HepG2 (cell line): Measurements from ENCODE around the gene RAB33B. TPM values are rescaled to one million over a fixed set of nuclear protein-coding genes. Genes with fewer than 3 reads are reported as not detected.
A peak's percentile ranks its signal among the peaks of the same experiment; 100 is the strongest.

Experiments
- GABPB1 ChIP-seq: IDR thresholded peaks from 2 replicates; pipeline ENCODE4 v1.6.1; 2016; ENCODE audit warnings: mild to moderate bottlenecking, missing genetic modification reagents, moderate library complexity, missing compliant biosample characterization
- HDAC6 ChIP-seq: fragments of 200-600 bp; sonication (generic); IDR thresholded peaks from 2 replicates; pipeline ENCODE4 v1.7.0; 2017; ENCODE audit warnings: mild to moderate bottlenecking, antibody characterized with exemption, low read length, low read depth
- HOXA7 ChIP-seq: sonication (generic); formaldehyde crosslinking; IDR thresholded peaks from 2 replicates; pipeline ENCODE4 v1.8.1; 2022; ENCODE audit warnings: mild to moderate bottlenecking, missing genetic modification reagents, moderate library complexity
- NCOR1 ChIP-seq: fragments of 200-600 bp; sonication (generic); IDR thresholded peaks from 2 replicates; pipeline ENCODE4 v1.7.0; 2017; ENCODE audit warnings: antibody characterized with exemption, low read length, borderline replicate concordance
- NFKB2 ChIP-seq: sonication (generic); formaldehyde crosslinking; IDR thresholded peaks from 2 replicates; pipeline ENCODE4 v1.4.0; 2020; ENCODE audit warnings: missing genetic modification reagents, borderline replicate concordance
- PCBP1 ChIP-seq: fragments of 200-400 bp; formaldehyde crosslinking; IDR thresholded peaks from 2 replicates; pipeline ENCODE4 v1.6.1; 2017; ENCODE audit warnings: mild to moderate bottlenecking, low read depth, low read length, borderline replicate concordance
- RXRA ChIP-seq: sonication (generic); formaldehyde crosslinking; IDR thresholded peaks from 2 replicates; pipeline ENCODE4 v1.5.1; 2020; ENCODE audit warnings: missing genetic modification reagents
- SKI ChIP-seq: fragments of 450-650 bp; IDR thresholded peaks from one replicate; pipeline ENCODE4 v1.6.1; 2018; ENCODE audit warnings: mild to moderate bottlenecking; ENCODE audit not compliant: partially characterized antibody
- SMARCC2 ChIP-seq: fragments of 450-650 bp; IDR thresholded peaks from 2 replicates; pipeline ENCODE4 v1.6.1; 2017; ENCODE audit warnings: antibody characterized with exemption, mild to moderate bottlenecking
- TSC22D2 ChIP-seq: sonication (generic); formaldehyde crosslinking; IDR thresholded peaks from 2 replicates; pipeline ENCODE4 v1.5.1; 2020; ENCODE audit warnings: missing genetic modification reagents, mild to moderate bottlenecking, borderline replicate concordance
- ZC3H4 ChIP-seq: sonication (generic); formaldehyde crosslinking; IDR thresholded peaks from 2 replicates; pipeline ENCODE4 v1.4.0; 2020; ENCODE audit warnings: missing genetic modification reagents, borderline replicate concordance
- ZMAT3 ChIP-seq: sonication (generic); formaldehyde crosslinking; conservative IDR thresholded peaks from 2 replicates; pipeline ENCODE4 v1.7.0; 2021; ENCODE audit warnings: missing genetic modification reagents
- ZNF274 ChIP-seq: sonication (generic); formaldehyde crosslinking; IDR thresholded peaks from 2 replicates; pipeline ENCODE4 v1.5.1; 2020; ENCODE audit warnings: mild to moderate bottlenecking, missing genetic modification reagents
- ZNF562 ChIP-seq: sonication (generic); formaldehyde crosslinking; IDR thresholded peaks from 2 replicates; pipeline ENCODE4 v1.8.0; 2022; ENCODE audit warnings: missing genetic modification reagents, borderline replicate concordance
- ZNF672 ChIP-seq: sonication (generic); formaldehyde crosslinking; IDR thresholded peaks from 2 replicates; pipeline ENCODE4 v1.8.1; 2022; ENCODE audit warnings: missing genetic modification reagents
- ZNF703 ChIP-seq: sonication (generic); formaldehyde crosslinking; IDR thresholded peaks from 2 replicates; pipeline ENCODE4 v1.5.1; 2020; ENCODE audit warnings: missing genetic modification reagents, mild to moderate bottlenecking, moderate library complexity, borderline replicate concordance
- polyA plus RNA-seq, 8 experiments: library from polyadenylated mRNA; depleted of rRNA in 3 of 8; stranded (reverse) in 7 of 8; unstranded in 1 of 8; fragments of >200 nt; fragmentation: Illumina TruSeq in 4 of 8; extraction: Trizol in 4 of 8; gene quantifications; 2 replicates each; pipeline versions ENCODE4 v1.2.1 to v1.2.3, GENCODE V29; 2011 to 2016; ENCODE audit warnings: low read depth in 4 of 8, missing spikeins in 1 of 8, mixed read lengths in 1 of 8; ENCODE audit not compliant: insufficient read depth in 1 of 8
- total RNA-seq, 5 experiments: library from RNA; depleted of rRNA; stranded (reverse); fragments of >200 nt; fragmentation: Illumina TruSeq; extraction: Trizol; gene quantifications; 2 replicates each; pipeline ENCODE4 v1.2.3, GENCODE V29; 2016; ENCODE audit warnings: low read depth in 1 of 5
- TF ChIP-seq, protein P1 (sequence below): fragments of 450-650 bp; IDR thresholded peaks from 2 replicates; pipeline ENCODE4 v1.6.1; 2017; ENCODE audit warnings: mild to moderate bottlenecking
- TF ChIP-seq, protein P2 (sequence below): sonication (generic); formaldehyde crosslinking; IDR thresholded peaks from 2 replicates; pipeline ENCODE4 v1.4.0; 2020; ENCODE audit warnings: missing genetic modification reagents, mild to moderate bottlenecking, borderline replicate concordance
- TF ChIP-seq, protein P3 (sequence below): IDR thresholded peaks from 2 replicates; pipeline ENCODE4 v1.6.1; 2016; ENCODE audit warnings: low read depth, borderline replicate concordance
- TF ChIP-seq, protein P4 (sequence below): sonication (generic); formaldehyde crosslinking; IDR thresholded peaks from 2 replicates; pipeline ENCODE4 v1.5.0; 2020; ENCODE audit warnings: missing genetic modification reagents
- TF ChIP-seq, protein P5 (sequence below): IDR thresholded peaks from 2 replicates; pipeline ENCODE4 v1.6.1; 2016; ENCODE audit warnings: control low read depth
- TF ChIP-seq, protein P6 (sequence below): sonication (generic); formaldehyde crosslinking; conservative IDR thresholded peaks from 2 replicates; pipeline ENCODE4 v1.8.0; 2022; ENCODE audit warnings: low read depth, missing genetic modification reagents

The RAB33B gene
- total and polyA plus RNA-seq, 2 of the 13 experiments (the other 11 are each of a cell fraction or from before 2014, with no cell fraction given) = 7.6 to 8.1 TPM

DNA sequence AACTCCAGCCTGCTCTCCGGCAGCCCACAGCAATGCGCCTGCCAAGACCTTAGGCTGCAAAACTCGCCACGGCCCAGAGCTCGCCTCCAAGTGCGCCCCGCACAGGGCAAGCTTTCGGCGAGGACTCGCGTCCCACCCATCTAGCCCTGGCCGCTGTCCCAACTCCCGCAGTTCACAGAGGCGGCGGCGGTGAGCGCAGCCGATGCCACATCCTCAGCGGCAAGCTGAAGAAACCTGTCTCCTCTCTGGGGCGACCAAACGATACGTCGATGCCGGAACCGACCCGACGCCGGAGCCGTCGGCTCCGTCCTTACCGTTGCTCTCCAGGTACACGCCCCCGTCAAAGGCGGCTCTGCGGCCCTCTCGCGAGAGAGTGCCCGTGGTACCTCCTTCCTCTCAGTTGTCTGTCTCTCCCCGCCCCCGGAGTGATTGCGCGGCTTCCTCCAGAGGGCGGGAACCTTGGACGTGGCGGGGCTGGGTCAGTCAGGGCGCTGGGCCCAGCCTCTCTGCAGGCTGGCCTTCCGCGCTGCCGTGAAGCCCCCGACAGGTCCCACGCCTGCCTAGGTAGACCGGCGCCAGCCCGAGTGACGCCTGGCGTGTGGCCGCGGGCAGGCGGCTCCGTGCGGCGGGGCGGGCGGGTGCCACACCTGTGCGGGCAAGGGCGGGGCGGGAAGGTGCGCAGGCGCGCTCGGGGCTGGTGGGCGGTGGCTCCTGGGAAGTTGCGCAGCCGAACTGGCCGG is 380 bp upstream of the RAB33B start (continued):
- TF ChIP-seq, protein P1, sequence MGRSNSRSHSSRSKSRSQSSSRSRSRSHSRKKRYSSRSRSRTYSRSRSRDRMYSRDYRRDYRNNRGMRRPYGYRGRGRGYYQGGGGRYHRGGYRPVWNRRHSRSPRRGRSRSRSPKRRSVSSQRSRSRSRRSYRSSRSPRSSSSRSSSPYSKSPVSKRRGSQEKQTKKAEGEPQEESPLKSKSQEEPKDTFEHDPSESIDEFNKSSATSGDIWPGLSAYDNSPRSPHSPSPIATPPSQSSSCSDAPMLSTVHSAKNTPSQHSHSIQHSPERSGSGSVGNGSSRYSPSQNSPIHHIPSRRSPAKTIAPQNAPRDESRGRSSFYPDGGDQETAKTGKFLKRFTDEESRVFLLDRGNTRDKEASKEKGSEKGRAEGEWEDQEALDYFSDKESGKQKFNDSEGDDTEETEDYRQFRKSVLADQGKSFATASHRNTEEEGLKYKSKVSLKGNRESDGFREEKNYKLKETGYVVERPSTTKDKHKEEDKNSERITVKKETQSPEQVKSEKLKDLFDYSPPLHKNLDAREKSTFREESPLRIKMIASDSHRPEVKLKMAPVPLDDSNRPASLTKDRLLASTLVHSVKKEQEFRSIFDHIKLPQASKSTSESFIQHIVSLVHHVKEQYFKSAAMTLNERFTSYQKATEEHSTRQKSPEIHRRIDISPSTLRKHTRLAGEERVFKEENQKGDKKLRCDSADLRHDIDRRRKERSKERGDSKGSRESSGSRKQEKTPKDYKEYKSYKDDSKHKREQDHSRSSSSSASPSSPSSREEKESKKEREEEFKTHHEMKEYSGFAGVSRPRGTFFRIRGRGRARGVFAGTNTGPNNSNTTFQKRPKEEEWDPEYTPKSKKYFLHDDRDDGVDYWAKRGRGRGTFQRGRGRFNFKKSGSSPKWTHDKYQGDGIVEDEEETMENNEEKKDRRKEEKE = no peak
- TF ChIP-seq ZNF274 = peak; percentile 90; the same call in 1 of the 2 replicates
- no peak for TF ChIP-seq ZNF672 (CRISPR knock-in tag)
- no peak for TF ChIP-seq ZNF703
- peak; percentile 30; the same call in 1 of the 2 replicates for TF ChIP-seq TSC22D2 (CRISPR knock-in tag)
- TF ChIP-seq NCOR1 = no peak
- peak; percentile 84; the same call in 1 of the 2 replicates for TF ChIP-seq NFKB2 (CRISPR knock-in tag)
- no peak for TF ChIP-seq ZNF562
- TF ChIP-seq GABPB1 (CRISPR knock-in tag) = peak; percentile 88
- TF ChIP-seq, protein P2, sequence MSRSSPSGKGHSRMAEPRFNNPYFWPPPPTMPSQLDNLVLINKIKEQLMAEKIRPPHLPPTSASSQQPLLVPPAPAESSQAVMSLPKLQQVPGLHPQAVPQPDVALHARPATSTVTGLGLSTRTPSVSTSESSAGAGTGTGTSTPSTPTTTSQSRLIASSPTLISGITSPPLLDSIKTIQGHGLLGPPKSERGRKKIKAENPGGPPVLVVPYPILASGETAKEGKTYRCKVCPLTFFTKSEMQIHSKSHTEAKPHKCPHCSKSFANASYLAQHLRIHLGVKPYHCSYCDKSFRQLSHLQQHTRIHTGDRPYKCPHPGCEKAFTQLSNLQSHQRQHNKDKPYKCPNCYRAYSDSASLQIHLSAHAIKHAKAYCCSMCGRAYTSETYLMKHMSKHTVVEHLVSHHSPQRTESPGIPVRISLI (CRISPR knock-in tag) = 0 out of 2 replicates have a peak, but pooled peaks have one; percentile 20
- TF ChIP-seq ZMAT3 (CRISPR knock-in tag) = peak; percentile 89
- TF ChIP-seq SMARCC2 = no peak
- TF ChIP-seq, protein P3, sequence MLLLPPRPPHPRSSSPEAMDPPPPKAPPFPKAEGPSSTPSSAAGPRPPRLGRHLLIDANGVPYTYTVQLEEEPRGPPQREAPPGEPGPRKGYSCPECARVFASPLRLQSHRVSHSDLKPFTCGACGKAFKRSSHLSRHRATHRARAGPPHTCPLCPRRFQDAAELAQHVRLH (CRISPR knock-in tag) = peak; percentile 42
- TF ChIP-seq ZC3H4 (CRISPR knock-in tag) = no peak
- no peak for TF ChIP-seq HDAC6
- TF ChIP-seq, protein P4, sequence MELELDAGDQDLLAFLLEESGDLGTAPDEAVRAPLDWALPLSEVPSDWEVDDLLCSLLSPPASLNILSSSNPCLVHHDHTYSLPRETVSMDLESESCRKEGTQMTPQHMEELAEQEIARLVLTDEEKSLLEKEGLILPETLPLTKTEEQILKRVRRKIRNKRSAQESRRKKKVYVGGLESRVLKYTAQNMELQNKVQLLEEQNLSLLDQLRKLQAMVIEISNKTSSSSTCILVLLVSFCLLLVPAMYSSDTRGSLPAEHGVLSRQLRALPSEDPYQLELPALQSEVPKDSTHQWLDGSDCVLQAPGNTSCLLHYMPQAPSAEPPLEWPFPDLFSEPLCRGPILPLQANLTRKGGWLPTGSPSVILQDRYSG (CRISPR knock-in tag) = 0 out of 2 replicates have a peak, but pooled peaks have one; percentile 53
- TF ChIP-seq, protein P5, sequence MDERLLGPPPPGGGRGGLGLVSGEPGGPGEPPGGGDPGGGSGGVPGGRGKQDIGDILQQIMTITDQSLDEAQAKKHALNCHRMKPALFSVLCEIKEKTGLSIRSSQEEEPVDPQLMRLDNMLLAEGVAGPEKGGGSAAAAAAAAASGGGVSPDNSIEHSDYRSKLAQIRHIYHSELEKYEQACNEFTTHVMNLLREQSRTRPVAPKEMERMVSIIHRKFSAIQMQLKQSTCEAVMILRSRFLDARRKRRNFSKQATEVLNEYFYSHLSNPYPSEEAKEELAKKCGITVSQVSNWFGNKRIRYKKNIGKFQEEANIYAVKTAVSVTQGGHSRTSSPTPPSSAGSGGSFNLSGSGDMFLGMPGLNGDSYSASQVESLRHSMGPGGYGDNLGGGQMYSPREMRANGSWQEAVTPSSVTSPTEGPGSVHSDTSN (CRISPR knock-in tag) = no peak
- peak; percentile 17 for TF ChIP-seq SKI
- TF ChIP-seq RXRA = peak; percentile 79; the same call in 1 of the 2 replicates
- peak; percentile 77 for TF ChIP-seq PCBP1
- TF ChIP-seq, protein P6, sequence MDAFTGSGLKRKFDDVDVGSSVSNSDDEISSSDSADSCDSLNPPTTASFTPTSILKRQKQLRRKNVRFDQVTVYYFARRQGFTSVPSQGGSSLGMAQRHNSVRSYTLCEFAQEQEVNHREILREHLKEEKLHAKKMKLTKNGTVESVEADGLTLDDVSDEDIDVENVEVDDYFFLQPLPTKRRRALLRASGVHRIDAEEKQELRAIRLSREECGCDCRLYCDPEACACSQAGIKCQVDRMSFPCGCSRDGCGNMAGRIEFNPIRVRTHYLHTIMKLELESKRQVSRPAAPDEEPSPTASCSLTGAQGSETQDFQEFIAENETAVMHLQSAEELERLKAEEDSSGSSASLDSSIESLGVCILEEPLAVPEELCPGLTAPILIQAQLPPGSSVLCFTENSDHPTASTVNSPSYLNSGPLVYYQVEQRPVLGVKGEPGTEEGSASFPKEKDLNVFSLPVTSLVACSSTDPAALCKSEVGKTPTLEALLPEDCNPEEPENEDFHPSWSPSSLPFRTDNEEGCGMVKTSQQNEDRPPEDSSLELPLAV (CRISPR knock-in tag) = no peak
- TF ChIP-seq HOXA7 (CRISPR knock-in tag) = no peak
